ENCODE data around the gene TSSC4.

- no peak for TF ChIP-seq CTCF (IDR thresholded peaks at IDR 0.05)
- TF ChIP-seq EP300 (IDR thresholded peaks at IDR 0.05): no peak
- TF ChIP-seq POLR2A (IDR thresholded peaks at IDR 0.05): no peak
- TF ChIP-seq POLR2AphosphoS5 (IDR thresholded peaks at IDR 0.05): no peak
These were observed 45.4 kb upstream of the TSSC4 start for GRCh38 chr11:2355000-2355644.

Data from stomach (tissue), 4 donors.